Measurements from ENCODE around the gene FKBP4. TPM values are rescaled to one million over a fixed set of nuclear protein-coding genes. Genes with fewer than 3 reads are reported as not detected.

Gene FKBP4
- total and polyA plus RNA-seq, 9 of the 15 experiments (the other 6 are each of a cell fraction or from before 2014, with no cell fraction given): 16.3 to 154 (median 90.1) TPM

DNA sequence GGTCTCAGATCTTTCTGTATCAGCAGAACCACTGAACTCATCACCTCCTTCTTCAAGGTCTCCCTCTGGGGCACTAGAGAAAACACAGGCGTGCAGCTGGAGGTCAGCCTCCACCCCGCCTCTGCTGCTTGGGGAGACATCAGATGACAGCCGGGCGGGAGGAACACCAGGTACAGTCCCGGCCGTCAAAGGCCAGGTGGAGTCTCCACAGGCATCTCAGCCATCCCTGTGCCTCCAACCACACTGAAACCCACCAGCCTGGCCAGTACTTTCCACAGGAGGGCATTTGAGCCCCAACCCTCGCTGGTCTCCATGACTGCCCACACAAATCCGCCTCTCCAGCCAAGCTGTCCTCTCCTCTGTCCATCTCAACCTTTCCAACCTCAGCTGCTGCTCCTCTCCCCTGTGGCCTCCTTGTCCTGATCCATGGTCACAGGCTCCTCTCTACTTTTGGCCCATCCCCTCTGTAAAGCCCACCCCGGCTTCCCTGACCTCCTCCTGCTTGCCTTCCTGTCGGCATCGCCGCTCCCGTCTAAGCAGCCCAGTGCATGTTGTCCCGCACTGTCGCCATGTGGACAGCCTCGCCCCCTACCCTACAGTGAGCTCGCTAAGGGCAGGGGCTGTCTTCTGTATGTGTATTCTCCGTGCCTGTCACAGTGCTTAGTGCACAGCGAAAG, 21.4 kb upstream of the FKBP4 start:
- Histone ChIP-seq H3K4me1 (replicated peaks in 1 of 2; ENCODE audit: control insufficient read depth in 2 of 2, insufficient read depth in 2 of 2, low read length in 2 of 2) (no peaks in the 10 kb centered on the region), H3K4me3 (no peak overlapping the region), H3K9me1 (ENCODE audit: control insufficient read depth, insufficient read depth, low read length) (no peaks in the 10 kb centered on the region), H3K27ac (ENCODE audit: extremely low read depth, low read depth, low read length) (no peak overlapping the region), H2AFZ (ENCODE audit: low read depth, low read length) (no peak overlapping the region), H3K4me2 (ENCODE audit: insufficient read depth, low read length) (no peak overlapping the region), H3K9ac (ENCODE audit: insufficient read depth in 1 of 2, low read depth in 2 of 2, low read length in 2 of 2) (no peak overlapping the region), H3K36me3 (ENCODE audit: control insufficient read depth, insufficient read depth, low read length) (no peaks in the 10 kb centered on the region), H3K79me2 (ENCODE audit: control insufficient read depth, insufficient read depth, low read length) (no peaks in the 10 kb centered on the region), H3K27me3 (ENCODE audit: control insufficient read depth in 2 of 2, insufficient read depth in 2 of 2, low read length in 2 of 2) (peaks cover 3 to 47% of the 10 kb centered on the region in 2 experiments; a peak in 4 of 5 replicates), H3K9me3 (replicated peaks; ENCODE audit: control insufficient read depth, insufficient read depth, low read depth, low read length) (no peaks in the 10 kb centered on the region), H4K20me1 (replicated peaks; ENCODE audit: control insufficient read depth, insufficient read depth, low read length) (no peaks in the 10 kb centered on the region)
- intact Hi-C loops (cut with micrococcal nuclease): no loop called here
- no peak for ATAC-seq
- CTCF ChIA-PET (ENCODE audit: low intra/inter-chr PET ratio): no interaction called here
- POLR2A ChIA-PET: interaction anchor here (0.6 kb wide), 1 partner anchor 12 kb away, joined by 4 read pairs; no protein-coding TSS in a partner anchor
- TF ChIP-seq CC2D1A (IDR thresholded peaks at IDR 0.05) (no peak), NCOA6 (IDR thresholded peaks at IDR 0.05) (no peak), RCOR1 (IDR thresholded peaks at IDR 0.05; ENCODE audit: borderline replicate concordance in 1 of 2, low read depth in 2 of 2, low read length in 2 of 2) (no peak), MTA3 (IDR thresholded peaks at IDR 0.05; ENCODE audit: borderline replicate concordance) (no peak), NFE2 (IDR thresholded peaks at IDR 0.05; ENCODE audit: low read depth) (no peak), CBX2 (IDR thresholded peaks at IDR 0.05; ENCODE audit: insufficient read depth, low read length, poor library complexity, severe bottlenecking) (no peak), NFE2L1 (tag; IDR thresholded peaks at IDR 0.05; ENCODE audit: borderline replicate concordance, low read depth) (no peak), RAD21 (CRISPR knock-in tag; conservative IDR thresholded peaks at IDR 0.05 in 1 of 2, IDR thresholded peaks at IDR 0.05 in 1 of 2) (no peak), TCF7 (IDR thresholded peaks at IDR 0.05; ENCODE audit: borderline replicate concordance) (no peak), BRD4 (IDR thresholded peaks at IDR 0.05) (no peak), ZNF584 (CRISPR knock-in tag; IDR thresholded peaks at IDR 0.05; ENCODE audit: low read depth) (no peak), ZNF695 (CRISPR knock-in tag; IDR thresholded peaks at IDR 0.05) (no peak), CEBPB (tag; IDR thresholded peaks at IDR 0.05) (no peak), ZNF12 (CRISPR knock-in tag; IDR thresholded peaks at IDR 0.05) (no peak), ETV6 (IDR thresholded peaks at IDR 0.05; ENCODE audit: borderline replicate concordance in 1 of 2, low read depth in 2 of 2, low read length in 1 of 2) (no peak), ETV6 (CRISPR knock-in tag; IDR thresholded peaks at IDR 0.05; ENCODE audit: borderline replicate concordance) (no peak), HDGF (IDR thresholded peaks at IDR 0.05) (no peak)
- TF ChIP-seq, protein P1, sequence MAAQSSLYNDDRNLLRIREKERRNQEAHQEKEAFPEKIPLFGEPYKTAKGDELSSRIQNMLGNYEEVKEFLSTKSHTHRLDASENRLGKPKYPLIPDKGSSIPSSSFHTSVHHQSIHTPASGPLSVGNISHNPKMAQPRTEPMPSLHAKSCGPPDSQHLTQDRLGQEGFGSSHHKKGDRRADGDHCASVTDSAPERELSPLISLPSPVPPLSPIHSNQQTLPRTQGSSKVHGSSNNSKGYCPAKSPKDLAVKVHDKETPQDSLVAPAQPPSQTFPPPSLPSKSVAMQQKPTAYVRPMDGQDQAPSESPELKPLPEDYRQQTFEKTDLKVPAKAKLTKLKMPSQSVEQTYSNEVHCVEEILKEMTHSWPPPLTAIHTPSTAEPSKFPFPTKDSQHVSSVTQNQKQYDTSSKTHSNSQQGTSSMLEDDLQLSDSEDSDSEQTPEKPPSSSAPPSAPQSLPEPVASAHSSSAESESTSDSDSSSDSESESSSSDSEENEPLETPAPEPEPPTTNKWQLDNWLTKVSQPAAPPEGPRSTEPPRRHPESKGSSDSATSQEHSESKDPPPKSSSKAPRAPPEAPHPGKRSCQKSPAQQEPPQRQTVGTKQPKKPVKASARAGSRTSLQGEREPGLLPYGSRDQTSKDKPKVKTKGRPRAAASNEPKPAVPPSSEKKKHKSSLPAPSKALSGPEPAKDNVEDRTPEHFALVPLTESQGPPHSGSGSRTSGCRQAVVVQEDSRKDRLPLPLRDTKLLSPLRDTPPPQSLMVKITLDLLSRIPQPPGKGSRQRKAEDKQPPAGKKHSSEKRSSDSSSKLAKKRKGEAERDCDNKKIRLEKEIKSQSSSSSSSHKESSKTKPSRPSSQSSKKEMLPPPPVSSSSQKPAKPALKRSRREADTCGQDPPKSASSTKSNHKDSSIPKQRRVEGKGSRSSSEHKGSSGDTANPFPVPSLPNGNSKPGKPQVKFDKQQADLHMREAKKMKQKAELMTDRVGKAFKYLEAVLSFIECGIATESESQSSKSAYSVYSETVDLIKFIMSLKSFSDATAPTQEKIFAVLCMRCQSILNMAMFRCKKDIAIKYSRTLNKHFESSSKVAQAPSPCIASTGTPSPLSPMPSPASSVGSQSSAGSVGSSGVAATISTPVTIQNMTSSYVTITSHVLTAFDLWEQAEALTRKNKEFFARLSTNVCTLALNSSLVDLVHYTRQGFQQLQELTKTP (IDR thresholded peaks at IDR 0.05; ENCODE audit: low read depth in 1 of 2, partially characterized antibody in 2 of 2): no peak
- TF ChIP-seq, protein P2, sequence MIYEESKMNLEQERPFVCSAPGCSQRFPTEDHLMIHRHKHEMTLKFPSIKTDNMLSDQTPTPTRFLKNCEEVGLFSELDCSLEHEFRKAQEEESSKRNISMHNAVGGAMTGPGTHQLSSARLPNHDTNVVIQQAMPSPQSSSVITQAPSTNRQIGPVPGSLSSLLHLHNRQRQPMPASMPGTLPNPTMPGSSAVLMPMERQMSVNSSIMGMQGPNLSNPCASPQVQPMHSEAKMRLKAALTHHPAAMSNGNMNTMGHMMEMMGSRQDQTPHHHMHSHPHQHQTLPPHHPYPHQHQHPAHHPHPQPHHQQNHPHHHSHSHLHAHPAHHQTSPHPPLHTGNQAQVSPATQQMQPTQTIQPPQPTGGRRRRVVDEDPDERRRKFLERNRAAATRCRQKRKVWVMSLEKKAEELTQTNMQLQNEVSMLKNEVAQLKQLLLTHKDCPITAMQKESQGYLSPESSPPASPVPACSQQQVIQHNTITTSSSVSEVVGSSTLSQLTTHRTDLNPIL (CRISPR knock-in tag; IDR thresholded peaks at IDR 0.05): no peak
- DNase-seq (ENCODE audit: extremely low read depth in 1 of 4, low spot score in 3 of 4): no peak
- no peak for FAIRE-seq
- no TSS peak for BruUV-seq (replicated peaks)
- 0% methylated on average over 17 of the region's 19 CpGs for WGBS (ENCODE audit: insufficient coverage, low coverage, missing lambda C conversion rate)
- in situ Hi-C loops (cut with MboI): no loop called here
